H1 (cell line): ENCODE results near the gene CAPS2. TPM values are rescaled to one million over a fixed set of nuclear protein-coding genes. Genes with fewer than 3 reads are reported as not detected.

Experiments used
- CTCF ChIA-PET: fragments of 300-600 bp; sonication (Branson Sonifier 250); formaldehyde crosslinking; loops from one replicate; lab custom pipeline; 2021; ENCODE audit not compliant: partially characterized antibody; lab: Charles Lee
- POLR2A ChIA-PET: fragments of 300-600 bp; sonication (Branson Sonifier 250); formaldehyde crosslinking; loops from one replicate; lab custom pipeline; 2021; ENCODE audit warnings: inconsistent platforms; ENCODE audit not compliant: partially characterized antibody; lab: Charles Lee
- DNase-seq, 2 experiments: peaks; one replicate each; pipeline versions ENCODE4 v3.0.0 to v3.0.0-alpha.2; 2010 to 2022; ENCODE audit warnings: low spot score in 2 of 2, low read depth in 1 of 2, mixed read lengths in 1 of 2
- FAIRE-seq: peaks from 2 replicates; lab custom pipeline; 2011; peaks lifted over from hg19 to GRCh38; lab: Jason Lieb, UNC
- H2AFZ ChIP-seq: 2 replicates; pipeline ENCODE4 v1.8.1; 2012; ENCODE audit warnings: low read length, inconsistent platforms
- H2AK5ac ChIP-seq: 2 replicates; pipeline ENCODE4 v1.6.1; 2013; ENCODE audit warnings: low read depth, low read length
- H2BK120ac ChIP-seq: replicated peaks from 2 replicates; pipeline ENCODE3; 2013; ENCODE audit warnings: low read depth, low read length, inconsistent platforms
- H2BK12ac ChIP-seq: 2 replicates; pipeline ENCODE4 v1.6.1; 2013; ENCODE audit warnings: low read depth, low read length
- H2BK15ac ChIP-seq: 2 replicates; pipeline ENCODE4 v1.6.1; 2013; ENCODE audit warnings: low read length
- H2BK20ac ChIP-seq: 2 replicates; pipeline ENCODE4 v1.6.1; 2013; ENCODE audit warnings: low read length
- H2BK5ac ChIP-seq: 2 replicates; pipeline ENCODE4 v1.6.1; 2013; ENCODE audit warnings: low read depth, low read length
- H3K14ac ChIP-seq: 2 replicates; pipeline ENCODE4 v1.6.1; 2013; ENCODE audit warnings: inconsistent platforms; ENCODE audit not compliant: insufficient read length
- H3K18ac ChIP-seq: 2 replicates; pipeline ENCODE4 v1.6.1; 2013; ENCODE audit warnings: low read length; ENCODE audit errors: extremely low read depth
- H3K23ac ChIP-seq: 2 replicates; pipeline ENCODE4 v1.6.1; 2013; ENCODE audit warnings: inconsistent platforms; ENCODE audit not compliant: insufficient read length
- H3K23me2 ChIP-seq: 2 replicates; pipeline ENCODE4 v1.6.1; 2013; ENCODE audit warnings: low read depth, low read length
- H3K27ac ChIP-seq: 2 replicates; pipeline ENCODE4 v1.6.1; 2011; ENCODE audit warnings: low read depth, low read length, inconsistent platforms
- H3K27me3 ChIP-seq, 4 experiments: replicated peaks in 1 of 4; 1 replicate in 1 of 4; 2 replicates in 3 of 4; pipeline versions ENCODE4 v1.6.1 to v1.8.1; 2011 to 2013; ENCODE audit warnings: low read length in 3 of 4, mild to moderate bottlenecking in 3 of 4, inconsistent platforms in 2 of 4, mixed read lengths in 2 of 4, moderate library complexity in 1 of 4; ENCODE audit not compliant: control insufficient read depth in 3 of 4, insufficient read depth in 3 of 4; ENCODE audit errors: extremely low read depth in 1 of 4
- H3K36me3 ChIP-seq, 4 experiments: 2 replicates each; pipeline versions ENCODE4 v1.6.1 to v1.8.1; 2011 to 2013; ENCODE audit warnings: mild to moderate bottlenecking in 4 of 4, low read length in 3 of 4, moderate library complexity in 2 of 4, control low read depth in 1 of 4, inconsistent platforms in 1 of 4; ENCODE audit not compliant: insufficient read depth in 4 of 4, control insufficient read depth in 2 of 4
- H3K4ac ChIP-seq: replicated peaks from 2 replicates; pipeline ENCODE3; 2013; ENCODE audit warnings: low read length, low read depth, mixed read lengths, inconsistent platforms; ENCODE audit not compliant: insufficient read length
- H3K4me1 ChIP-seq, 4 experiments: replicated peaks in 1 of 4; 1 replicate in 1 of 4; 2 replicates in 3 of 4; pipeline versions ENCODE4 v1.6.1 to v1.8.1; 2011 to 2013; ENCODE audit warnings: low read length in 3 of 4, inconsistent platforms in 2 of 4, mixed read lengths in 1 of 4; ENCODE audit not compliant: insufficient read depth in 4 of 4, control insufficient read depth in 3 of 4
- H3K4me2 ChIP-seq, 2 experiments: 2 replicates each; pipeline versions ENCODE4 v1.6.1 to v1.8.1; 2011 to 2013; ENCODE audit warnings: low read depth in 2 of 2, low read length in 2 of 2, control low read depth in 1 of 2, inconsistent platforms in 1 of 2, mild to moderate bottlenecking in 1 of 2; ENCODE audit not compliant: insufficient read depth in 1 of 2
- H3K4me3 ChIP-seq, 4 experiments: fragments of 200-600, 300-600 bp in 1 of 4; sonication (generic), shearing (Covaris generic), sonication (Bioruptor Twin) in 1 of 4; 2 replicates each; pipeline versions ENCODE4 v1.5.1 to v1.8.1; 2011 to 2016; ENCODE audit warnings: low read length in 4 of 4, low read depth in 3 of 4, control low read depth in 2 of 4, inconsistent platforms in 2 of 4, mild to moderate bottlenecking in 2 of 4, mixed read lengths in 1 of 4, moderate library complexity in 1 of 4; ENCODE audit not compliant: insufficient read depth in 2 of 4; ENCODE audit errors: extremely low read depth in 1 of 4
- H3K56ac ChIP-seq: replicated peaks from 2 replicates; pipeline ENCODE3; 2013; ENCODE audit warnings: low read depth, mild to moderate bottlenecking, mixed read lengths, low read length, inconsistent platforms; ENCODE audit not compliant: insufficient read length
- H3K79me1 ChIP-seq: 2 replicates; pipeline ENCODE4 v1.6.1; 2013; ENCODE audit warnings: low read depth, low read length, control low read depth
- H3K79me2 ChIP-seq, 2 experiments: 2 replicates each; pipeline versions ENCODE4 v1.6.1 to v1.8.1; 2012 to 2013; ENCODE audit warnings: low read length in 2 of 2, mild to moderate bottlenecking in 2 of 2, inconsistent platforms in 1 of 2; ENCODE audit not compliant: insufficient read depth in 2 of 2, control insufficient read depth in 1 of 2
- H3K9ac ChIP-seq, 4 experiments: replicated peaks in 1 of 4; 1 replicate in 1 of 4; 2 replicates in 3 of 4; pipeline versions ENCODE4 v1.6.1 to v1.8.1; 2011 to 2013; ENCODE audit warnings: low read depth in 3 of 4, low read length in 3 of 4, control low read depth in 2 of 4, mild to moderate bottlenecking in 2 of 4, moderate library complexity in 2 of 4, inconsistent platforms in 1 of 4; ENCODE audit errors: extremely low read depth in 1 of 4
- H3K9me3 ChIP-seq, 2 experiments: 2 replicates each; pipeline versions ENCODE4 v1.6.1 to v1.8.1; 2012 to 2013; ENCODE audit warnings: mild to moderate bottlenecking in 2 of 2, moderate library complexity in 2 of 2, control low read depth in 1 of 2, inconsistent platforms in 1 of 2, low read depth in 1 of 2, low read length in 1 of 2, mixed read lengths in 1 of 2; ENCODE audit not compliant: insufficient read depth in 2 of 2
- H4K20me1 ChIP-seq, 2 experiments: replicated peaks in 1 of 2; 2 replicates each; pipeline versions ENCODE3 to v1.8.1; 2011 to 2013; ENCODE audit warnings: inconsistent platforms in 2 of 2, low read length in 2 of 2, mild to moderate bottlenecking in 1 of 2; ENCODE audit not compliant: insufficient read depth in 2 of 2, control insufficient read depth in 1 of 2
- H4K5ac ChIP-seq: 2 replicates; pipeline ENCODE4 v1.6.1; 2013; ENCODE audit warnings: low read length, low read depth, mixed read lengths, inconsistent platforms; ENCODE audit not compliant: insufficient read length
- H4K8ac ChIP-seq: 2 replicates; pipeline ENCODE4 v1.8.0; 2013; ENCODE audit warnings: mild to moderate bottlenecking, moderate library complexity, low read length, inconsistent platforms; ENCODE audit not compliant: insufficient read depth; ENCODE audit errors: extremely low read depth
- H4K91ac ChIP-seq: replicated peaks from 2 replicates; pipeline ENCODE3; 2013; ENCODE audit warnings: low read length, mixed read lengths, inconsistent platforms; ENCODE audit not compliant: insufficient read length
- ASH2L ChIP-seq: fragments of 200-600, 300-600 bp; sonication (generic); IDR thresholded peaks from one replicate; pipeline ENCODE4 v1.7.1; 2017; ENCODE audit warnings: low read length
- BRCA1 ChIP-seq: IDR thresholded peaks from 2 replicates; pipeline ENCODE4 v1.6.1; 2012; ENCODE audit warnings: low read depth, low read length, improper control_type of control experiment
- CREB1 ChIP-seq: IDR thresholded peaks from 2 replicates; pipeline ENCODE4 v1.6.1; 2012; ENCODE audit warnings: inconsistent platforms
- EGR1 ChIP-seq: IDR thresholded peaks from 2 replicates; pipeline ENCODE4 v1.6.1; 2011; ENCODE audit warnings: low read depth, low read length, borderline replicate concordance
- SP4 ChIP-seq: IDR thresholded peaks from 2 replicates; pipeline ENCODE4 v1.6.1; 2012; ENCODE audit warnings: low read length, inconsistent platforms
- SRF ChIP-seq: IDR thresholded peaks from 2 replicates; pipeline ENCODE4 v1.6.1; 2011; ENCODE audit warnings: mild to moderate bottlenecking, low read depth, low read length, moderate library complexity
- polyA plus RNA-seq, 7 experiments: library from polyadenylated mRNA; depleted of rRNA in 3 of 7; stranded (reverse) in 5 of 7; unstranded in 2 of 7; fragments of >200 nt in 5 of 7; fragments of 200-250 nt in 2 of 7; gene quantifications; 1 replicate in 5 of 7; 2 replicates in 1 of 7; 4 replicates in 1 of 7; pipeline versions ENCODE4 v1.2.1 to v1.2.3, GENCODE V29; 2011 to 2013; ENCODE audit warnings: missing spikeins in 2 of 7, mixed read lengths in 2 of 7
- total RNA-seq: library from RNA; stranded (reverse); fragmentation: NEBNext Ultra II Directional; extraction: Animal tissue kit (Norgen Biotek cat#: 25700); gene quantifications from 2 replicates; pipeline ENCODE4 v1.2.1, GENCODE V29; 2021

CAPS2 gene
- total and polyA plus RNA-seq, 2 of the 8 experiments (the other 6 are each of a cell fraction or from before 2014, with no cell fraction given), result 2.3 to 3.8 TPM

- FAIRE-seq (no peak), DNase-seq (no peak)
- Histone ChIP-seq H2AFZ (no peak overlapping the region), H3K4me3 (no peak overlapping the region), H2AK5ac (no peak overlapping the region), H3K79me1 (no peaks in the 10 kb centered on the region), H3K4me2 (no peak overlapping the region), H3K27me3 (no peaks in the 10 kb centered on the region), H2BK20ac (no peak overlapping the region), H3K56ac (no peak overlapping the region), H2BK120ac (no peak overlapping the region), H3K9me3 (no peaks in the 10 kb centered on the region), H2BK5ac (no peak overlapping the region), H3K18ac (no peak overlapping the region), H3K4ac (no peak overlapping the region), H3K79me2 (no peaks in the 10 kb centered on the region), H4K91ac (no peak overlapping the region), H3K23ac (no peak overlapping the region), H4K8ac (no peak overlapping the region), H3K4me1 (no peaks in the 10 kb centered on the region), H4K20me1 (no peaks in the 10 kb centered on the region), H3K14ac (no peak overlapping the region), H3K9ac (no peak overlapping the region), H3K23me2 (no peaks in the 10 kb centered on the region), H2BK15ac (no peak overlapping the region), H3K27ac (no peak overlapping the region), H2BK12ac (no peak overlapping the region), H3K36me3 (no peaks in the 10 kb centered on the region), H4K5ac (no peak overlapping the region)
- ChIA-PET POLR2A (no interaction called here), CTCF (no interaction called here)
- TF ChIP-seq EGR1 (no peak), BRCA1 (no peak), CREB1 (no peak), SP4 (no peak), ASH2L (no peak), SRF (no peak)
Observed at GRCh38 chr12:75315518-75315917, 14.6 kb downstream of the CAPS2 start.
